ENCODE measurements around the gene CDH4. TPM values are rescaled to one million over a fixed set of nuclear protein-coding genes. Genes with fewer than 3 reads are reported as not detected.
A peak's percentile ranks its signal among the peaks of the same experiment; 100 is the strongest.

Gene CDH4
- total and polyA plus RNA-seq, 2 of the 8 experiments (the other 6 are each of a cell fraction or from before 2014, with no cell fraction given), result 4.3 to 7.9 TPM

GRCh38 chr20:61576372-61576771 is 324.3 kb downstream of the CDH4 start:
- no peak overlapping the region for H3K4ac ChIP-seq (replicated peaks; ENCODE audit: insufficient read length, low read depth, low read length)
- H3K9me3 ChIP-seq (ENCODE audit: insufficient read depth in 2 of 2, low read depth in 1 of 2, low read length in 1 of 2), result no peaks in the 10 kb centered on the region; a peak in 1 of 4 replicates
- no peak overlapping the region for H3K4me3 ChIP-seq (ENCODE audit: extremely low read depth in 1 of 4, insufficient read depth in 2 of 4, low read depth in 3 of 4, low read length in 4 of 4)
- no peaks in the 10 kb centered on the region for H4K20me1 ChIP-seq (replicated peaks in 1 of 2; ENCODE audit: control insufficient read depth in 1 of 2, insufficient read depth in 2 of 2, low read length in 2 of 2)
- no peak overlapping the region for H2AFZ ChIP-seq (ENCODE audit: low read length)
- CTCF ChIA-PET (ENCODE audit: partially characterized antibody), result no interaction called here
- no peaks in the 10 kb centered on the region for H3K36me3 ChIP-seq (ENCODE audit: control insufficient read depth in 2 of 4, insufficient read depth in 4 of 4, low read length in 3 of 4)
- H3K14ac ChIP-seq (ENCODE audit: insufficient read length), result no peak overlapping the region
- no peak overlapping the region for H2BK15ac ChIP-seq (ENCODE audit: low read length)
- no peak overlapping the region for H4K91ac ChIP-seq (replicated peaks; ENCODE audit: insufficient read length, low read length)
- no peak overlapping the region for H2AK5ac ChIP-seq (ENCODE audit: low read depth, low read length)
- H3K23ac ChIP-seq (ENCODE audit: insufficient read length), result no peak overlapping the region
- 91% methylated on average over 5 of the region's 5 CpGs; no CpG with 5 or more reads in 1 of the 2 experiments for WGBS, 2 experiments (ENCODE audit: extremely low coverage in 1 of 2, insufficient coverage in 1 of 2, insufficient read length in 1 of 2, insufficient replicate concordance in 2 of 2, low coverage in 1 of 2, low lambda C conversion rate in 2 of 2, missing lambda C conversion rate in 1 of 2)
- TF ChIP-seq RFX5 (IDR thresholded peaks at IDR 0.05; ENCODE audit: borderline replicate concordance, low read depth, low read length) (no peak), SRF (IDR thresholded peaks at IDR 0.05; ENCODE audit: low read depth, low read length) (0 out of 2 replicates have a peak, but pooled peaks have one; percentile 16)
- DNase-seq (ENCODE audit: low read depth in 1 of 2, low spot score in 2 of 2) (no peak), FAIRE-seq (no peak)
- H3K79me1 ChIP-seq (ENCODE audit: low read depth, low read length), result no peaks in the 10 kb centered on the region
- H4K8ac ChIP-seq (ENCODE audit: extremely low read depth, insufficient read depth, low read length), result no peak overlapping the region
- peaks cover 11% of the 10 kb centered on the region; the same call in 1 of the 2 replicates for H3K23me2 ChIP-seq (ENCODE audit: low read depth, low read length)
- H2BK12ac ChIP-seq (ENCODE audit: low read depth, low read length), result no peak overlapping the region
- peaks cover 0 to 4% (median 0%) of the 10 kb centered on the region in 4 experiments; a peak in 1 of 7 replicates for H3K4me1 ChIP-seq (replicated peaks in 1 of 4; ENCODE audit: control insufficient read depth in 3 of 4, insufficient read depth in 4 of 4, low read length in 3 of 4)
- POLR2A ChIA-PET (ENCODE audit: partially characterized antibody), result no interaction called here
- H3K79me2 ChIP-seq (ENCODE audit: control insufficient read depth in 1 of 2, insufficient read depth in 2 of 2, low read length in 2 of 2), result no peaks in the 10 kb centered on the region
- no peak overlapping the region for H3K18ac ChIP-seq (ENCODE audit: extremely low read depth, low read length)
- no peak overlapping the region for H2BK20ac ChIP-seq (ENCODE audit: low read length)
- H2BK5ac ChIP-seq (ENCODE audit: low read depth, low read length), result no peak overlapping the region
- no peak overlapping the region for H2BK120ac ChIP-seq (replicated peaks; ENCODE audit: low read depth, low read length)
- no peak overlapping the region for H3K56ac ChIP-seq (replicated peaks; ENCODE audit: insufficient read length, low read depth, low read length)
- H3K27me3 ChIP-seq (replicated peaks in 1 of 4; ENCODE audit: control insufficient read depth in 3 of 4, extremely low read depth in 1 of 4, insufficient read depth in 3 of 4, low read length in 3 of 4), result peaks cover 0 to 9% (median under 1%) of the 10 kb centered on the region in 4 experiments; a peak in 2 of 7 replicates
- H3K9ac ChIP-seq (replicated peaks in 1 of 4; ENCODE audit: extremely low read depth in 1 of 4, low read depth in 3 of 4, low read length in 3 of 4), result no peak overlapping the region
- H3K4me2 ChIP-seq (ENCODE audit: insufficient read depth in 1 of 2, low read depth in 2 of 2, low read length in 2 of 2), result no peak overlapping the region
- no peak overlapping the region for H3K27ac ChIP-seq (ENCODE audit: low read depth, low read length)
- no peak overlapping the region for H4K5ac ChIP-seq (ENCODE audit: insufficient read length, low read depth, low read length)

Measured in H1 (cell line).